HG02884 (cell line): Measurements from ENCODE around the gene MAP4K4.
A peak's percentile ranks its signal among the peaks of the same experiment; 100 is the strongest.
"Not testable (repeated sequence)": the region's sequence is repeated elsewhere in the genome, so short reads cannot be mapped to it uniquely, and the experiment has no call there.

Source experiments
- ATAC-seq: cut with Tn5 transposase; IDR thresholded peaks from one replicate; pipeline ENCODE4 v1.9.1; 2021; ENCODE audit warnings: mild to moderate bottlenecking, moderate library complexity; ENCODE audit not compliant: unreplicated experiment

The MAP4K4 gene

DNA sequence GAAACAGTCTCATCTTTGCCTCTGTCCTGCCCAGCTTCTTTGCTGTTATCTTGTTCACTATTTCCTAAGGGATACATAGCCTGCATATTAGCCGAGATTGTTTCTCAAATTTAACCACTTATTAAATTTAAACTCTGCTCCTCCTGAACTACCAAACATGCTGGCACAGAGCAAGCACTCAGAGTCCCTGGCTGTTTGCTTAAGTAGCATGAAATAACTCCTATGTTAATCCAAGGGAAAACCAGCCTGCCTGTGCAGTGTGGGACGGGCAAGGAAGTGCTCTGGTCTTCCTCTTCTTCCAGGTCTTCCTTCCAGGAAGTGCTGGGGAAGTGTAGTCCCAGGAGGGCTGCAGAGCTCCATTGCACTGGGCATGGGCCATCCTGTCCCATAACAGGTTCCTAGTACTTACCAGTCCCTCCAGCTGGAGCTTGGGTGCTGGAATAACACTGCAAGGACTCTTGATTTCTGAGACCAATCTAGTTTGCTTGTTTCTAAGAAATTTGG is 198.4 kb downstream of the MAP4K4 start:
- no peak for ATAC-seq

DNA sequence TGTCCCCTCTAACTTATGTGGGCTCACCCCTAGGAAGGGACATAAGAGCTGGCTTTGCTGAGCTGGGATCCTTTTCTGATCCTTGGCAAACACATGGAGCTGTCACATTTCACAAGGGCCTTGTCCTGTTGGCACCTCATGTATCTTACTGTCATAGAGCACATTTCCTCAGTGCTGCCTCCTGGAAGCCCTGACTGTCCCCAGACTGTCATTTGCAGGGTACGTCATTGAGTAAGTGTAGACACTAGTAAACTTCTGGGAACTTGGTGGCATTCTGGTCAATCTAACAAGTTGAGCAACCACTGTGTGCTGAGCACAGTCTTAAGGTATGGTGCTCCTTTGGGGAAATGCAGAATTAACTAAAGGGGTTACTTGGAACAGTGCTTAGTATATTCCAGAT is 199.8 kb downstream of the MAP4K4 start:
- no peak for ATAC-seq

DNA sequence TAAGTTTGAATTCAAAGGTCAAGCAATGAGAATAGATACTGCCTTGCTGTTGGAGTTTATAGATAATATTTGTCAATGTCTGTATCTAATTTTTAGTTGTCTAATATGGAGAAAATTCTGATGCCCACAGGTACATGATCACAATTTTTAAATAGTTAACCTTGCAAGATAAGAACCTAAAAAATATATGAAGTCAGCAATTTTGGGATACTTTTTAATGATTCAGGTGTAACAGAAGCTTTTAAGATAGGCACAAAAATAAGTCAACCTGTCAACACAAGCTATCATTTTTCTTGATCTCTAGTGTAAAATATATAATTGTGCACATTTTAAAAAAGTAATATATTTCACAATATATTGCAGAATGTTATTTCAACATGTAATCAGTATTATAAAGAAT is 201.8 kb downstream of the MAP4K4 start:
- no peak for ATAC-seq

- no peak for ATAC-seq
Measured at GRCh38 chr2:101899871-101900270, 202.4 kb downstream of the MAP4K4 start.

- ATAC-seq, result peak; percentile 90
Measured at GRCh38 chr2:101900375-101900774, 202.9 kb downstream of the MAP4K4 start.

GRCh38 chr2:101901241-101901640 is 203.7 kb downstream of the MAP4K4 start:
- ATAC-seq, result no peak

GRCh38 chr2:101902169-101902568 is 204.7 kb downstream of the MAP4K4 start:
- ATAC-seq, result no peak

DNA sequence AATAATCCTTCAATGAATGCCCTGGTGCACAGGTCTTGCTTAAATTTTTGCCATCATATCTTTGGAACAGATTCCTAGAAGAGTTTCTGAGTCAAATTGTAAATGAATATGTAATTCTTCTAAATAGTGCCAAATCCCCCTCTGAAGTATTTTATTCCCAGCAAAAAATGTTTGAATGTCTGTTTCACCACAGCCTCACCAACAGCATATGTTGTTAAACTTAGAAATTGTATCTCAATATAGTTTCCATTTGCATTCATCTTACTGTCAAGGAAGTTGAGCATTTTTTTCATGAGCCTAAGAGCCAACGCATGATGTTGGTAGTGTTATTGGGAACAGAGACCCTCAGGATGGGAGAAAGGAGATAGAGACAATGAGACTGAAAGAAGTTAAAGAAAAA is 207.4 kb downstream of the MAP4K4 start:
- no peak for ATAC-seq

DNA sequence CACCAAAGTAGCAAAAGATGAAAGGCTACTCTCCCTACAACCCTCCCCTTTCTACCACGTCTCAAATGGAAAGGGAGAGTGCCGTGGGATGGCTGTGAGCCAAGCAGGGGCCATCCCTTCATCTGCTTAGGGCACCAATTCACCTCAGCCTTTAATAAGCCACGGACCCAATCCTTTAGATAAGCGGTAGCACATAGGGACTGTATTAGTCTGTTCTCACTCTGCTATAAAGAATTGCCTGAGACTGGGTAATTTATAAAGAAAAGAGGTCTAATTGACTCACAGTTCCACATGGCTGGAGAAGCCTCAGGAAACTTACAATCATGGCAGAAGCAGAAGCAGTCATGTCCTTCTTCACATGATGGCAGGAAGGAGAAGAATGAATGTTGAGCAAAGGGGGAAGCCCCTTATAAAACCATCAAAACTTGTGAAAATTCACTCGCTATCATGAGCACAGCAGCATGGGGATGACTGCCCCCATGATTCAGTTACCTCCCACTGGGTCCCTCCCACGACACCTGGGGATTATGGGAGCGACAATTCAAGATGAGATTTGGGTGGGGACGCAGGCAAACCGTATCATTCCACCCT is 208.3 kb downstream of the MAP4K4 start:
- ATAC-seq, result no peak

- ATAC-seq, result no peak
Measured at GRCh38 chr2:101909760-101910159, 212.3 kb downstream of the MAP4K4 start.

DNA sequence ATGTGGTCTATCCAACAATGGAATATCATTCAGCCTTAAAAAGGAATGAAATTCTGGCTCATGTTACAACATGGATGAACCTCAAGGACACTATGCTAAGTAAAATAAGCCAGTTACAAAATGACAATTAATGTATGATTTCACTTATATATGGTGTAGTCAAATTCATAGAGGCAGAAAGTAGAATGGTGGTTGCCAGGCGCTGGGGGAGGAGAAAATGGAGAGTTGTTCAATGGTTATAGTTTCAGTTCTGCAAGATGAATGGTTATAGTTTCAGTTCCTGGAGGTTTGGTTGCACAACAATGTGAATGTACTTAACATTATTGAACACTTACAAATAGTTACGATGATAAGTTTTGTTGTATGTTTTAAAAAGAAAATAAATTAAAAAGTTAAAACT is 215.0 kb downstream of the MAP4K4 start:
- peak; percentile 98 for ATAC-seq

- peak; percentile 47 for ATAC-seq
Measured at GRCh38 chr2:101921319-101921952, 223.9 kb downstream of the MAP4K4 start.

DNA sequence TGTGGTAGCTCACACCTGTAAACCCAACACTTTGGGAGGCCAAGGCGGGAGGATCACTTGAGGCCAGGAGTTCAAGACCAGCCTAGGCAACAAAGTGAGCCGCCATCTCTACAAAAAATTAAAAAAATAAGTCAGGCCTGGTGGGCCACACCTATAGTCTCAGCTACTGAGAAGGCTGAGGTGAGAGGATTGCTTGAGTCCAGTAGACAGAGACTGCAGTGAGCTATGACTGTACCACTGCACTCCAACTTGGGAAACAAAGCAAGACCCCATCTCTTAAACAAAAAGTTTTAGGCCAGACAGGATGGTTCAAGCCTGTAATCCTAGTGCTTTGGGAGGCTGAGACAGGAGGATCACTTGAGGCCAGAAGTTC is 224.4 kb downstream of the MAP4K4 start:
- no peak for ATAC-seq

DNA sequence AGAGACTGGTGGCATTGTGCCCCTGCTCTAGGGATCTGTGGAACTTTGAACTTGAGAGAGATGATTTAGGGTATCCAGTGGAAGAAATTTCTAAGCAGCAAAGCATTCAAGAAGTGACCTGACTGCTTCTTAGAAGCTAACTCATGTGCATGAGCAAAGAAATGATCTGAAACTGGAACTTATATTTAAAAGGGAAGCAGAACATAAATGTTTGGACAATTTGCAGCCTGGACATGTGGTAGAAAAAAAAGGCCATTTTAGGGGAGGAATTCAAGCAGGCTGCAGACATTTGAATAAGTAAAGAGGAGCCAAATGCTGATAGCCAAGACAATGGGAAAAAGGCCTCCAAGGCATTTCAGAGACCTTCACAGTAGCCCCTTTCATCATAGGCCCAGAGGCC is 226.8 kb downstream of the MAP4K4 start:
- ATAC-seq, result not testable (repeated sequence)

DNA sequence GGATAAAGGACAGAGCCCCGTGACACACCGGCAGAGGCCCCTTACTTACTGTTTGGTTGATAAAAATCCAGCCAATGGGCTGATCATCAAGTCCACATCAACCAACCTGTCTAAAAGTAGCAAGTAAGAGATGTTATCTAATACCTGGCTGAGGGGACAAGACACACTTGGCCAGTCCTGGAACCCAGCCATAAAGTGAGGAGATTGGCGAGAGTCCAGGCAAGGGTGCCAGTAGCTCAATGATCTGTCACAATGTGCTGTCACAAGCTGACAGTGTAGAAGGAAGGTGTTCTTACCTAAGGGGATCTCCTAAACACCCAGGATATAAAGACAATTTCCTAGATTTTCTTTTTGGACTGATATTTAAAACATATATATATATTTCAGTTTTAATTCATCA is 232.5 kb downstream of the MAP4K4 start:
- no peak for ATAC-seq

DNA sequence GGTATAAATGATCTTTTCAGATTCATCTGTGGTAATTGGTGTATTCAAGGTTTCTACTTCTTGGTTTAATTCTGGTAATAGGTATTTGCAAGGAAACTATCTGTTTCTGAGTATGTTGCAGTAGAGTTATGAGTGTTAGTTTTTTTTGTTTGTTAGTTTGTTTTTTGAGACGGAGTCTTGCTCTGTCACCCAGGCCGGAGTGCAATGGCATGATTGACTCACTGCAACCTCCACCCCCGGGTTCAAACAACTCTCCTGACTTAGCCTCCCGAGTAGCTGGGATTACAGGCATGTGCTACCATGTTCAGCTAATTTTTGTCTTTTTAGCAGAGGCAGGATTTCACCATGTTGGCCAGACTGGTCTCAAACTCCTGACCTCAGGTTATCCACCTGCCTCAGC is 233.3 kb downstream of the MAP4K4 start:
- no peak for ATAC-seq

- no peak for ATAC-seq
Measured at GRCh38 chr2:101931402-101931801, 233.9 kb downstream of the MAP4K4 start.

- ATAC-seq, result not testable (repeated sequence)
Measured at GRCh38 chr2:101935764-101936163, 238.3 kb downstream of the MAP4K4 start.

GRCh38 chr2:101942851-101943250 is 245.3 kb downstream of the MAP4K4 start:
- no peak for ATAC-seq
